K562 (cell line): ENCODE data around the gene ZNF37A. TPM values are rescaled to one million over a fixed set of nuclear protein-coding genes. Genes with fewer than 3 reads are reported as not detected.

Experiments
- ATAC-seq: fragments of 200-7000 bp; cut with Tn5 transposase; 3 replicates; pipeline ENCODE4 v1.9.1; 2020; ENCODE audit warnings: moderate library complexity
- BruUV-seq: library from RNA; stranded (reverse); fragments of 400-500 nt; replicated peaks from 2 replicates; lab custom pipeline; 2021; lab: Mats Ljungman, UMichigan
- CTCF ChIA-PET: fragments of 300-600 bp; formaldehyde crosslinking; extraction: SDS; loops from one replicate; lab custom pipeline; 2021; ENCODE audit warnings: low intra/inter-chr PET ratio; lab: Yijun Ruan, JAX
- POLR2A ChIA-PET: fragments of 300-600, 350-650 bp; sonication (Branson Sonifier 250); formaldehyde crosslinking; extraction: SDS; loops from one replicate; lab custom pipeline; 2021; ENCODE audit warnings: antibody characterized with exemption, inconsistent platforms; lab: Yijun Ruan, JAX
- DNase-seq, 4 experiments: peaks; one replicate each; pipeline versions ENCODE4 v3.0.0 to v3.0.0-alpha.2; 2011 to 2018; ENCODE audit warnings: low spot score in 3 of 4, mixed read lengths in 3 of 4; ENCODE audit errors: extremely low read depth in 1 of 4
- FAIRE-seq: peaks from 2 replicates; lab custom pipeline; 2011; peaks lifted over from hg19 to GRCh38; lab: Jason Lieb, UNC
- H2AFZ ChIP-seq: 2 replicates; pipeline ENCODE4 v1.6.0; 2011; ENCODE audit warnings: low read depth, low read length, control low read depth, inconsistent platforms
- H3K27ac ChIP-seq: fragments of 200-600 bp; 3 replicates; pipeline ENCODE4 v1.8.0; 2011; ENCODE audit warnings: low read depth, mild to moderate bottlenecking, control low read depth, inconsistent platforms, low read length, moderate library complexity, mixed read lengths; ENCODE audit errors: extremely low read depth
- H3K27me3 ChIP-seq, 2 experiments: fragments of 300-600 bp in 1 of 2; 2 replicates in 1 of 2; 3 replicates in 1 of 2; pipeline versions ENCODE4 v1.6.0 to v1.8.0; 2011; ENCODE audit warnings: inconsistent platforms in 2 of 2, low read length in 2 of 2, mild to moderate bottlenecking in 1 of 2, mixed read lengths in 1 of 2, moderate library complexity in 1 of 2; ENCODE audit not compliant: control insufficient read depth in 2 of 2, insufficient read depth in 2 of 2
- H3K36me3 ChIP-seq: fragments of 300-600 bp; 3 replicates; pipeline ENCODE4 v1.8.0; 2011; ENCODE audit warnings: mild to moderate bottlenecking, low read length, inconsistent platforms; ENCODE audit not compliant: control insufficient read depth, insufficient read depth
- H3K4me1 ChIP-seq, 2 experiments: fragments of 200-600 bp in 1 of 2; replicated peaks in 1 of 2; 2 replicates in 1 of 2; 3 replicates in 1 of 2; pipeline versions ENCODE4 v1.5.1 to v1.8.0; 2011; ENCODE audit warnings: inconsistent platforms in 2 of 2, low read length in 2 of 2, mild to moderate bottlenecking in 1 of 2, mixed read lengths in 1 of 2, moderate library complexity in 1 of 2; ENCODE audit not compliant: control insufficient read depth in 2 of 2, insufficient read depth in 2 of 2
- H3K4me2 ChIP-seq: 2 replicates; pipeline ENCODE4 v1.6.1; 2011; ENCODE audit warnings: low read length, control low read depth, inconsistent platforms, mixed read lengths; ENCODE audit not compliant: insufficient read depth
- H3K4me3 ChIP-seq: fragments of 200-600 bp; sonication (generic), shearing (Covaris generic); 2 replicates; pipeline ENCODE4 v1.5.1; 2016; ENCODE audit warnings: control low read depth, inconsistent platforms
- H3K79me2 ChIP-seq: fragments of 200-600 bp; 3 replicates; pipeline ENCODE4 v1.8.0; 2011; ENCODE audit warnings: low read length, inconsistent platforms; ENCODE audit not compliant: control insufficient read depth, insufficient read depth
- H3K9ac ChIP-seq, 2 experiments: 2 replicates each; pipeline versions ENCODE4 v1.6.0 to v1.6.1; 2011; ENCODE audit warnings: low read depth in 2 of 2, low read length in 2 of 2, control low read depth in 1 of 2, inconsistent platforms in 1 of 2, mild to moderate bottlenecking in 1 of 2, mixed read lengths in 1 of 2; ENCODE audit not compliant: insufficient read depth in 1 of 2
- H3K9me1 ChIP-seq: one replicate; pipeline ENCODE4 v1.6.0; 2011; ENCODE audit warnings: inconsistent platforms, mild to moderate bottlenecking, low read length, moderate library complexity; ENCODE audit not compliant: control insufficient read depth, insufficient read depth
- H3K9me3 ChIP-seq: replicated peaks from 2 replicates; pipeline ENCODE4 v1.5.1; 2011; ENCODE audit warnings: low read depth, low read length, inconsistent platforms; ENCODE audit not compliant: control insufficient read depth, insufficient read depth
- H4K20me1 ChIP-seq: replicated peaks from 2 replicates; pipeline ENCODE4 v1.6.1; 2011; ENCODE audit warnings: low read length, inconsistent platforms, mixed read lengths; ENCODE audit not compliant: control insufficient read depth, insufficient read depth
- CBX1 ChIP-seq: sonication (generic); IDR thresholded peaks from 2 replicates; pipeline ENCODE4 v1.6.1; 2016; ENCODE audit warnings: antibody characterized with exemption, low read depth, mild to moderate bottlenecking
- CBX3 ChIP-seq, 2 experiments: IDR thresholded peaks; 1 replicate in 1 of 2; 2 replicates in 1 of 2; pipeline ENCODE4 v1.6.1; 2012; ENCODE audit warnings: inconsistent platforms in 2 of 2, low read length in 2 of 2, borderline replicate concordance in 1 of 2, control low read depth in 1 of 2
- LEF1 ChIP-seq: fragments of 450-650 bp; IDR thresholded peaks from 2 replicates; pipeline ENCODE4 v1.6.1; 2016; ENCODE audit warnings: mild to moderate bottlenecking
- NFRKB ChIP-seq: fragments of 450-650 bp; IDR thresholded peaks from 2 replicates; pipeline ENCODE4 v1.6.1; 2016; ENCODE audit warnings: low read depth
- POLR2A ChIP-seq: fragments of 450-650 bp; conservative IDR thresholded peaks from 2 replicates; pipeline ENCODE4 v1.6.1; 2016
- POLR3A ChIP-seq: IDR thresholded peaks from 2 replicates; pipeline ENCODE4 v1.6.1; 2011; ENCODE audit warnings: borderline replicate concordance, mild to moderate bottlenecking, moderate library complexity; ENCODE audit not compliant: insufficient read length, insufficient read depth; ENCODE audit errors: extremely low read depth
- RBM25 ChIP-seq: fragments of 200-400 bp; formaldehyde crosslinking; IDR thresholded peaks from 2 replicates; pipeline ENCODE4 v1.6.1; 2018; ENCODE audit warnings: low read length, low read depth, moderate library complexity; ENCODE audit not compliant: severe bottlenecking
- RCOR1 ChIP-seq, 2 experiments: IDR thresholded peaks; 2 replicates each; pipeline ENCODE4 v1.6.1; 2012; ENCODE audit warnings: low read depth in 2 of 2, low read length in 2 of 2, borderline replicate concordance in 1 of 2, improper control_type of control experiment in 1 of 2
- SOX6 ChIP-seq: fragments of 450-650 bp; IDR thresholded peaks from 2 replicates; pipeline ENCODE4 v1.6.1; 2014; ENCODE audit warnings: mild to moderate bottlenecking
- STAG1 ChIP-seq: sonication (generic); formaldehyde crosslinking; IDR thresholded peaks from 2 replicates; pipeline ENCODE4 v1.5.0; 2020; ENCODE audit warnings: missing genetic modification reagents, borderline replicate concordance
- TRIM28 ChIP-seq: fragments of 450-650 bp; IDR thresholded peaks from 2 replicates; pipeline ENCODE4 v1.6.1; 2017
- XRCC3 ChIP-seq: fragments of 450-650 bp; IDR thresholded peaks from 2 replicates; pipeline ENCODE4 v1.6.1; 2017; ENCODE audit warnings: mild to moderate bottlenecking, moderate library complexity
- ZEB2 ChIP-seq: fragments of 450-650 bp; IDR thresholded peaks from 2 replicates; pipeline ENCODE4 v1.6.1; 2016
- ZNF274 ChIP-seq: IDR thresholded peaks from 2 replicates; pipeline ENCODE4 v1.6.1; 2011; ENCODE audit warnings: low read depth, mild to moderate bottlenecking, low read length, moderate library complexity, borderline replicate concordance
- ZNF280A ChIP-seq: fragments of 450-650 bp; IDR thresholded peaks from 2 replicates; pipeline ENCODE4 v1.6.1; 2018; ENCODE audit warnings: mild to moderate bottlenecking, low read depth; ENCODE audit not compliant: partially characterized antibody
- ZNF655 ChIP-seq: fragments of 250-450 bp; sonication (Bioruptor Pico); IDR thresholded peaks from 2 replicates; pipeline ENCODE4 v1.5.0; 2021
- ZNF75A ChIP-seq: fragments of 450-650 bp; formaldehyde crosslinking; IDR thresholded peaks from 2 replicates; pipeline ENCODE4 v1.4.0; 2020; ENCODE audit warnings: mild to moderate bottlenecking
- WGBS: fragments of 100-300 bp; shearing (Covaris generic); methylation state at CpG from one replicate; pipeline ENCODE4 v1.1.6; 2016; ENCODE audit warnings: low coverage, mixed read lengths; ENCODE audit not compliant: insufficient coverage; ENCODE audit errors: missing lambda C conversion rate; 5-methylcytosine and 5-hydroxymethylcytosine counted together
- in situ Hi-C: fragments of 300-500 bp; cut with MboI; formaldehyde crosslinking; loops from 4 replicates; pipeline ENCODE4 v1.15.0; 2018; ENCODE audit warnings: inconsistent platforms, mixed read lengths
- intact Hi-C: fragments of 100-400 bp; cut with micrococcal nuclease; formaldehyde crosslinking; loops from 2 replicates; pipeline ENCODE4 v1.14.2; 2022
- polyA plus RNA-seq, 8 experiments: library from polyadenylated mRNA; depleted of rRNA in 4 of 8; stranded (reverse) in 5 of 8; unstranded in 3 of 8; fragments of >200 nt; fragmentation: Nextera tagmentation in 2 of 8; fragmentation: Illumina TruSeq in 1 of 8; extraction: Ambion mirVana in 2 of 8; extraction: Trizol in 1 of 8; gene quantifications; 2 replicates each; pipeline versions ENCODE4 v1.2.1 to v1.2.3, GENCODE V29; 2011 to 2014; ENCODE audit warnings: inconsistent platforms in 1 of 8, missing spikeins in 1 of 8
- total RNA-seq, 7 experiments: library from RNA; depleted of rRNA in 6 of 7; stranded (reverse); fragments of >200 nt in 6 of 7; fragmentation: Illumina TruSeq in 2 of 7; extraction: Trizol in 2 of 7; gene quantifications; 2 replicates each; pipeline versions ENCODE4 v1.2.1 to v1.2.3, GENCODE V29; 2011 to 2021; ENCODE audit warnings: low replicate concordance in 1 of 7

The ZNF37A gene
- total and polyA plus RNA-seq, 9 of the 15 experiments (the other 6 are each of a cell fraction or from before 2014, with no cell fraction given) = 4.1 to 21.6 (median 16.4) TPM

- ATAC-seq = no peak; the same call in 2 of the 3 replicates
- no peaks in the 10 kb centered on the region for H4K20me1 ChIP-seq
- intact Hi-C loops (no loop called here), in situ Hi-C loops (no loop called here)
- no peaks in the 10 kb centered on the region for H3K4me1 ChIP-seq
- peaks cover 47% of the 10 kb centered on the region for H3K36me3 ChIP-seq
- FAIRE-seq = no peak
- ChIA-PET POLR2A (no interaction called here), CTCF (no interaction called here)
- WGBS = 90% methylated on average over 2 of the region's 3 CpGs
- DNase-seq = peak in 1 of 4 experiments; percentile 6
- no peak overlapping the region for H2AFZ ChIP-seq
- H3K4me2 ChIP-seq = no peak overlapping the region
- peaks cover 50% of the 10 kb centered on the region for H3K9me3 ChIP-seq
- no peaks in the 10 kb centered on the region for H3K79me2 ChIP-seq
- TF ChIP-seq POLR2A = 0 out of 2 replicates have a peak, but pooled peaks have one; percentile 29
- peak; percentile 76 for TF ChIP-seq RBM25
- peak; percentile 61; the same call in 1 of the 2 replicates for TF ChIP-seq ZEB2
- TF ChIP-seq LEF1 = peak; percentile 25; the same call in 1 of the 2 replicates
- peak; percentile 83 for TF ChIP-seq ZNF274
- TF ChIP-seq SOX6 = peak; percentile 50; the same call in 1 of the 2 replicates
- TF ChIP-seq NFRKB = 0 out of 2 replicates have a peak, but pooled peaks have one; percentile 34
- peak in 1 of 2 experiments; percentile 94; a peak in 2 of 3 replicates for TF ChIP-seq CBX3 (IDR thresholded peaks at IDR 0.05; ENCODE audit: borderline replicate concordance in 1 of 2, low read length in 2 of 2)
- peak; percentile 82 for TF ChIP-seq XRCC3
- peak; percentile 59; the same call in 1 of the 2 replicates for TF ChIP-seq CBX1
- TF ChIP-seq RCOR1 (IDR thresholded peaks at IDR 0.05; ENCODE audit: borderline replicate concordance in 1 of 2, low read depth in 2 of 2, low read length in 2 of 2) = no peak
- TF ChIP-seq ZNF655 (CRISPR knock-in tag) = no peak
- TF ChIP-seq TRIM28 = peak; percentile 91
- TF ChIP-seq STAG1 = no peak
- TF ChIP-seq ZNF280A = peak; percentile 95
- no peak for TF ChIP-seq POLR3A
- TF ChIP-seq ZNF75A (CRISPR knock-in tag) = peak; percentile 99
- H3K9me1 ChIP-seq = no peaks in the 10 kb centered on the region
- no TSS peak for BruUV-seq
- H3K27me3 ChIP-seq = no peaks in the 10 kb centered on the region
- H3K27ac ChIP-seq = no peak overlapping the region
- H3K9ac ChIP-seq = no peak overlapping the region
- no peak overlapping the region for H3K4me3 ChIP-seq
Measured at GRCh38 chr10:38118072-38118807, 24.1 kb downstream of the ZNF37A start.
